ENCODE results near the gene APBA2. TPM values are rescaled to one million over a fixed set of nuclear protein-coding genes. Genes with fewer than 3 reads are reported as not detected.

Gene APBA2
- total RNA-seq, 1 donor from 2014 or later = 26.4 TPM

DNA sequence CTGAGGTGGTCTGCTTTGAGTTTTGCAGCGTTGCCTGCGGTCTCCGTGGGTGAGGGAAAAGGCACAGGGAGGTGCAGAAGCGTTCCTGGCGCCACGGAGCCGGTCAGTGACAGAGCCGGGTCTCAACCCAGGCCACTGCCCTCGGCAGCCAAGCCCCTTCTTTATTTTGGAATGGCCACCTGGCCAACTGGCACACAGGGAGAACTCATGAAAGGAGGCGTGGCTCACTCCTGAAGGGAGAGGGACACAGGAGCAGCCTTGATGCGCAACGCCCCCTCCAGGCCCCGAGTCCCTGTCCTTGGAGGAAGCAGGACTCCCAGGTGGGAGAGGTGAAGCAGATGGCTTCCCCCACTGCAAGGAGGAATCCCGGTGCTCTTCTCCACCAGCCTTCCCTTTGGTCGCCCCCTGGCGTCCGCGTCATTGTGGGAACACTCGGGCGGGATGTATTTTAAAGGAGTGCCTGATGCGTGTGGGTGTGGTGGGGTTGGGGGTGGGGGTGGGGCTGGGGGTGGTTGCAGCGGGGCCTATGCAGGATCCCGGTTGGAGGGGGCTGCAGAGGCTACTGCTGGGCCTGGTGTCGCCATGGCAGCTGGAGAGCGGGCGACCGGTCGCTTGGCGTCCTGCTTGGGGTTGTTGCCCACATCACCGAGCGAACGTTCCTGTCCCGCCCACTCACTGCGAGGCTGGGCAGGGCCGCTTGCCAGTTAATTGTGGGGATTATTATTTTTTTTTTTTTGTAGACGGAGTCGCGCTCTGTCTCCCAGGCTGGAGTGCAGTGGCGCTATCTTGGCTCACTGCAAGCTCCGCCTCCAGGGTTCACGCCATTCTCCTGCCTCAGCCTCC lies 32.6 kb downstream of the APBA2 start:
- H3K36me3 Mint-ChIP-seq (ENCODE audit: low read depth) = peaks cover 4% of the 10 kb centered on the region
- H3K9me3 Mint-ChIP-seq (ENCODE audit: low read depth) = no peaks in the 10 kb centered on the region
- no peak overlapping the region for H3K4me3 Mint-ChIP-seq (ENCODE audit: unreplicated experiment)
- no peak overlapping the region for H3K27ac Mint-ChIP-seq (ENCODE audit: unreplicated experiment)
- H3K27me3 Mint-ChIP-seq (ENCODE audit: low read depth) = no peaks in the 10 kb centered on the region
- H3K4me1 Mint-ChIP-seq (ENCODE audit: low read depth) = peaks cover 3% of the 10 kb centered on the region
- TF ChIP-seq, protein P1, sequence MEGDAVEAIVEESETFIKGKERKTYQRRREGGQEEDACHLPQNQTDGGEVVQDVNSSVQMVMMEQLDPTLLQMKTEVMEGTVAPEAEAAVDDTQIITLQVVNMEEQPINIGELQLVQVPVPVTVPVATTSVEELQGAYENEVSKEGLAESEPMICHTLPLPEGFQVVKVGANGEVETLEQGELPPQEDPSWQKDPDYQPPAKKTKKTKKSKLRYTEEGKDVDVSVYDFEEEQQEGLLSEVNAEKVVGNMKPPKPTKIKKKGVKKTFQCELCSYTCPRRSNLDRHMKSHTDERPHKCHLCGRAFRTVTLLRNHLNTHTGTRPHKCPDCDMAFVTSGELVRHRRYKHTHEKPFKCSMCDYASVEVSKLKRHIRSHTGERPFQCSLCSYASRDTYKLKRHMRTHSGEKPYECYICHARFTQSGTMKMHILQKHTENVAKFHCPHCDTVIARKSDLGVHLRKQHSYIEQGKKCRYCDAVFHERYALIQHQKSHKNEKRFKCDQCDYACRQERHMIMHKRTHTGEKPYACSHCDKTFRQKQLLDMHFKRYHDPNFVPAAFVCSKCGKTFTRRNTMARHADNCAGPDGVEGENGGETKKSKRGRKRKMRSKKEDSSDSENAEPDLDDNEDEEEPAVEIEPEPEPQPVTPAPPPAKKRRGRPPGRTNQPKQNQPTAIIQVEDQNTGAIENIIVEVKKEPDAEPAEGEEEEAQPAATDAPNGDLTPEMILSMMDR (IDR thresholded peaks at IDR 0.05) = peak; percentile 31
- peak; percentile 84 for DNase-seq (ENCODE audit: low spot score)

DNA sequence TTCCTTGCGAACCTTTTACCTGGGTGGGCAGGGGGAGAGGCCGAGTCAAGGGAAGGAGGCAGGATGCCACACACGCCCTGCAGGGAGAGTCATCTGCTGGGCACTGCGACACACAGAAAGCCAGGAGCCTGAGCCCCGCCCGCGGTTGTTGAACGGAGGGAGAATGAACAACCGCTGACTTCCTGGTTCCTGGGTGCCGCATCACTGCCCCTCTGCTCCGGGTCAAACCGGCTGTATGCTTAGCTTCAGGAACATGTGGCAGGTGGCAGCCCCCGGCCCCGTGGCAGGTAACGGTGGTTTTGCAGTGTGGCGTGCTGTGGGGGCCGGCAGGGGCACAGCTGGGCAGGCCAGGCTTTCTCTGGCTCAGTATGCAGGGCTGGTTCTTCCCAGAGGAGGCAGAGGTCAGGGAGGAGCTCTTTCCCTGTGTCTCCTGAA lies 33.4 kb downstream of the APBA2 start:
- peaks cover 10% of the 10 kb centered on the region for H3K36me3 Mint-ChIP-seq (ENCODE audit: low read depth)
- H3K4me3 Mint-ChIP-seq (ENCODE audit: unreplicated experiment) = no peak overlapping the region
- TF ChIP-seq, protein P1 (IDR thresholded peaks at IDR 0.05) = no peak

DNA sequence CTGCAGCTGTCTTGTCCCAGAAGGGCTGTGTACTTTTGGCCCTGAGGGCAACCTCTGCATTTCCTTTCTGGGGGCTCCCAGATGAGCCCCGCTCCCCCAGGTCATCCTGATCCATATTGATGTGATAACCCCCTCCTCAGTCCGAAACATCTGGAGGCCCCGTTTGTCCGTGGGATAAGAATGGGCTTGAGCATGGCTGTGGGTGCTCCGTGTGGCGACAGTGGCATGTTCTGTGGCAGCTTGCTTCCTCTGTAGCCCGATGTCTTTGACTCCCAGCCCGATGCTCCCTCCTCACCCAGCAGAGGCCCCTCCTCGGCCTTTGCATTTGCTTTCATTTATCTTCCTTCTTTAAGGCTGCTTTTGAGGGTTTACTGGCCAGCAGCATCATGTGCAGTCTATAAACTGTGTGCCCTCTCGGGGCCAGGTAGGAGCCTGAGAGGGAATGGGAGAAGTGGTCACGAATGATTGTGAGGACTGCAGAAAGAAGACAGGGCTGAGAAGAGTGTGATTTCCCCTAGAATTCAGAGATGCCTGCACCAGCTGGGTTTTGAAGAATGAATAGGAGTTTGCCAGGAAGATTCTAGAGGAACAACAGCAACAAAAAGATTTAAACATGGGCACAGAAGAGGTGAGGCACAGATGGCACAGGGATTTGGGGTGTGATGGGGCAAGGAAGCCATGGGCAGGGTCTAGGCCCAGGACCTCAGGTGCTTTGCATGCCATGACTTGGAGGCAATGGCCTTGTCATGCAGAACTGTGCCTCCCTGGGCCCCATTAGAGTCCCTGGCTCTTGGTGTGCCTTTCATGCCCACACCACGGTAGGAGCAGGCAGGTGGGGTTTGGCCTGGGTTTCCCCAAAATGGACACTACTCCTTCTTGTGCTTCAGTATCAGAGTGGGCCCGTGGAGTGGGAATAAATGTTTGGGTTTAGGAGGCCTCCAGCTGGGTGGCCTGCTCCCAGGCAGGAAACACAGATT lies 34.2 kb downstream of the APBA2 start:
- Mint-ChIP-seq H3K27ac (ENCODE audit: unreplicated experiment) (no peak overlapping the region), H3K4me3 (ENCODE audit: unreplicated experiment) (no peak overlapping the region), H3K9me3 (ENCODE audit: low read depth) (no peaks in the 10 kb centered on the region), H3K27me3 (ENCODE audit: low read depth) (no peaks in the 10 kb centered on the region), H3K36me3 (ENCODE audit: low read depth) (peaks cover 13% of the 10 kb centered on the region), H3K4me1 (ENCODE audit: low read depth) (peaks cover 3% of the 10 kb centered on the region)
- DNase-seq (ENCODE audit: low spot score) = peak; percentile 54
- TF ChIP-seq, protein P1 (IDR thresholded peaks at IDR 0.05) = no peak

More for the DNA sequence above, 33.4 kb downstream of the APBA2 start:
- DNase-seq (ENCODE audit: low spot score) = peak; percentile 71
- no peak overlapping the region for H3K27ac Mint-ChIP-seq (ENCODE audit: unreplicated experiment)
- H3K9me3 Mint-ChIP-seq (ENCODE audit: low read depth) = no peaks in the 10 kb centered on the region
- H3K4me1 Mint-ChIP-seq (ENCODE audit: low read depth) = peaks cover 3% of the 10 kb centered on the region
- no peaks in the 10 kb centered on the region for H3K27me3 Mint-ChIP-seq (ENCODE audit: low read depth)

DNA sequence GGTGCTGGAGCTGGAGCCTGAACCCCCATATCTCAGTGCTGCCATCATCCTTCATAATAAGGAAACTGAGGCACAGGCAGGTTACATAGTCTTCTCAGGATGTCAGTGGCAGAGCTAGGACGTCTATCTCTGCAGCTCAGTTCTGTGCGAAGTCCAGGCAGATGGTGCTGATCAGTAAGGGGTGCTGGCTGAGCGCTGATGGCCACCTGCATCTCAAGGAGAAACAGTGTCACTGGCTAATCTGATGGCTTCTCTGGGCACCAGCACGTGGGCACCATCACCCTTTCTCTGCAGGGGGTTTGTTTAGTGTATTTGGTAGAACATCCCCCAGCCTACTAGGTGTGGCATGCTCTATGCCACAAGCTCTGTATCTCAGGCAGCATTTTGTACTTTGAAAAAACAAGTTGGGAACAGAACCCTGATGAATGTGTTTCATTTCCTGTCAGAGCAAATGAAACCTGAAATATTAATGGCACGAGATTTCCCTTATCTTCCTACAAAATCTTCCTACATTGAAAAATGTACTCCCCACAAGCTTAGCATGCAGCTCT lies 35.1 kb downstream of the APBA2 start:
- no peaks in the 10 kb centered on the region for H3K27me3 Mint-ChIP-seq (ENCODE audit: low read depth)

More for the DNA sequence above, 35.1 kb downstream of the APBA2 start:
- no peak for DNase-seq (ENCODE audit: low spot score)
- Mint-ChIP-seq H3K27ac (ENCODE audit: unreplicated experiment) (no peak overlapping the region), H3K4me1 (ENCODE audit: low read depth) (peaks cover 3% of the 10 kb centered on the region), H3K9me3 (ENCODE audit: low read depth) (no peaks in the 10 kb centered on the region), H3K4me3 (ENCODE audit: unreplicated experiment) (no peak overlapping the region), H3K36me3 (ENCODE audit: low read depth) (peaks cover 13% of the 10 kb centered on the region)
- TF ChIP-seq, protein P1 (IDR thresholded peaks at IDR 0.05) = no peak

All from chondrocyte (in vitro differentiated cells).